HepG2 (cell line): ENCODE measurements around the gene RREB1. TPM values are rescaled to one million over a fixed set of nuclear protein-coding genes. Genes with fewer than 3 reads are reported as not detected.
A peak's percentile ranks its signal among the peaks of the same experiment; 100 is the strongest.

Experiments
- ARNT ChIP-seq: fragments of 450-650 bp; IDR thresholded peaks from 2 replicates; pipeline ENCODE4 v1.6.1; 2017
- ATF1 ChIP-seq: IDR thresholded peaks from 2 replicates; pipeline ENCODE4 v1.6.1; 2016; ENCODE audit warnings: mild to moderate bottlenecking, control low read depth
- ATF4 ChIP-seq, 2 experiments: fragments of 450-650 bp in 1 of 2; sonication (generic) in 1 of 2; formaldehyde crosslinking; IDR thresholded peaks; 2 replicates each; pipeline versions ENCODE4 v1.5.0 to v1.8.0; 2020 to 2022; ENCODE audit warnings: mild to moderate bottlenecking in 1 of 2, missing genetic modification reagents in 1 of 2
- STAG1 ChIP-seq: sonication (generic); formaldehyde crosslinking; IDR thresholded peaks from 2 replicates; pipeline ENCODE4 v1.4.0; 2020; ENCODE audit warnings: missing genetic modification reagents
- ZFP82 ChIP-seq: sonication (generic); formaldehyde crosslinking; IDR thresholded peaks from 2 replicates; pipeline ENCODE4 v1.5.1; 2020; ENCODE audit warnings: mild to moderate bottlenecking, missing genetic modification reagents, borderline replicate concordance
- ZNF572 ChIP-seq: sonication (generic); formaldehyde crosslinking; IDR thresholded peaks from 2 replicates; pipeline ENCODE4 v1.5.1; 2020; ENCODE audit warnings: mild to moderate bottlenecking, missing genetic modification reagents
- ZNF839 ChIP-seq: sonication (generic); formaldehyde crosslinking; IDR thresholded peaks from 2 replicates; pipeline ENCODE4 v1.4.0; 2020; ENCODE audit warnings: missing genetic modification reagents, mild to moderate bottlenecking, borderline replicate concordance
- polyA plus RNA-seq, 8 experiments: library from polyadenylated mRNA; depleted of rRNA in 3 of 8; stranded (reverse) in 7 of 8; unstranded in 1 of 8; fragments of >200 nt; fragmentation: Illumina TruSeq in 4 of 8; extraction: Trizol in 4 of 8; gene quantifications; 2 replicates each; pipeline versions ENCODE4 v1.2.1 to v1.2.3, GENCODE V29; 2011 to 2016; ENCODE audit warnings: low read depth in 4 of 8, missing spikeins in 1 of 8, mixed read lengths in 1 of 8; ENCODE audit not compliant: insufficient read depth in 1 of 8
- total RNA-seq, 5 experiments: library from RNA; depleted of rRNA; stranded (reverse); fragments of >200 nt; fragmentation: Illumina TruSeq; extraction: Trizol; gene quantifications; 2 replicates each; pipeline ENCODE4 v1.2.3, GENCODE V29; 2016; ENCODE audit warnings: low read depth in 1 of 5
- TF ChIP-seq, protein P1 (sequence below): sonication (generic); formaldehyde crosslinking; IDR thresholded peaks from one replicate; pipeline ENCODE4 v1.5.1; 2020; ENCODE audit warnings: mild to moderate bottlenecking, missing genetic modification reagents; ENCODE audit errors: not compliant biosample characterization
- TF ChIP-seq, protein P2 (sequence below): sonication (generic); formaldehyde crosslinking; conservative IDR thresholded peaks from 2 replicates; pipeline ENCODE4 v1.8.0; 2022; ENCODE audit warnings: missing genetic modification reagents
- TF ChIP-seq, protein P3 (sequence below): sonication (generic); formaldehyde crosslinking; IDR thresholded peaks from 2 replicates; pipeline ENCODE4 v1.5.1; 2020; ENCODE audit warnings: missing genetic modification reagents, mild to moderate bottlenecking, borderline replicate concordance
- TF ChIP-seq, protein P4 (sequence below): IDR thresholded peaks from 2 replicates; pipeline ENCODE4 v1.6.1; 2016

RREB1 gene
- total and polyA plus RNA-seq, 2 of the 13 experiments (the other 11 are each of a cell fraction or from before 2014, with no cell fraction given): 6.1 to 23.2 TPM

DNA sequence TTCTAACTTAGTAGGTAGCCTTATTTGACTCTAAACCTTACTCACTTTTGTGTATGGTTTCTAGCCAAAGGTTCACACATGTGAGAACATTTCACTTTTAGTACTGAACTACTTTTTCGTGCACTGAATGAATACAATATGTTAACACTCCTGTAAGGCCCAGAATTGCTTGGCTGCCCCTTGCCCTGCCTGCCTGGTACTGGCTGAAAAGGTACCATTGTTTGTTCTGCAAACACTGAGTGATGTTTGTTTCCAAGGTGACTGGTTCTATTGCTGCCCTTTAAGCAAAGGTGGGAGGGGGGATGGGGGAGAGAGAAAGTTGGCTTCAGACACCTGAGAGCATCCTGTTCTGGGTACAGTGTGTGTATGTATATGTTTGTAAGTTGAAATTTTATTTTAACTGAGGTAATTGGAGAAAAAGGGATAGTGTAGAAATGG lies 31.2 kb downstream of the RREB1 start (continued):
- TF ChIP-seq, protein P1, sequence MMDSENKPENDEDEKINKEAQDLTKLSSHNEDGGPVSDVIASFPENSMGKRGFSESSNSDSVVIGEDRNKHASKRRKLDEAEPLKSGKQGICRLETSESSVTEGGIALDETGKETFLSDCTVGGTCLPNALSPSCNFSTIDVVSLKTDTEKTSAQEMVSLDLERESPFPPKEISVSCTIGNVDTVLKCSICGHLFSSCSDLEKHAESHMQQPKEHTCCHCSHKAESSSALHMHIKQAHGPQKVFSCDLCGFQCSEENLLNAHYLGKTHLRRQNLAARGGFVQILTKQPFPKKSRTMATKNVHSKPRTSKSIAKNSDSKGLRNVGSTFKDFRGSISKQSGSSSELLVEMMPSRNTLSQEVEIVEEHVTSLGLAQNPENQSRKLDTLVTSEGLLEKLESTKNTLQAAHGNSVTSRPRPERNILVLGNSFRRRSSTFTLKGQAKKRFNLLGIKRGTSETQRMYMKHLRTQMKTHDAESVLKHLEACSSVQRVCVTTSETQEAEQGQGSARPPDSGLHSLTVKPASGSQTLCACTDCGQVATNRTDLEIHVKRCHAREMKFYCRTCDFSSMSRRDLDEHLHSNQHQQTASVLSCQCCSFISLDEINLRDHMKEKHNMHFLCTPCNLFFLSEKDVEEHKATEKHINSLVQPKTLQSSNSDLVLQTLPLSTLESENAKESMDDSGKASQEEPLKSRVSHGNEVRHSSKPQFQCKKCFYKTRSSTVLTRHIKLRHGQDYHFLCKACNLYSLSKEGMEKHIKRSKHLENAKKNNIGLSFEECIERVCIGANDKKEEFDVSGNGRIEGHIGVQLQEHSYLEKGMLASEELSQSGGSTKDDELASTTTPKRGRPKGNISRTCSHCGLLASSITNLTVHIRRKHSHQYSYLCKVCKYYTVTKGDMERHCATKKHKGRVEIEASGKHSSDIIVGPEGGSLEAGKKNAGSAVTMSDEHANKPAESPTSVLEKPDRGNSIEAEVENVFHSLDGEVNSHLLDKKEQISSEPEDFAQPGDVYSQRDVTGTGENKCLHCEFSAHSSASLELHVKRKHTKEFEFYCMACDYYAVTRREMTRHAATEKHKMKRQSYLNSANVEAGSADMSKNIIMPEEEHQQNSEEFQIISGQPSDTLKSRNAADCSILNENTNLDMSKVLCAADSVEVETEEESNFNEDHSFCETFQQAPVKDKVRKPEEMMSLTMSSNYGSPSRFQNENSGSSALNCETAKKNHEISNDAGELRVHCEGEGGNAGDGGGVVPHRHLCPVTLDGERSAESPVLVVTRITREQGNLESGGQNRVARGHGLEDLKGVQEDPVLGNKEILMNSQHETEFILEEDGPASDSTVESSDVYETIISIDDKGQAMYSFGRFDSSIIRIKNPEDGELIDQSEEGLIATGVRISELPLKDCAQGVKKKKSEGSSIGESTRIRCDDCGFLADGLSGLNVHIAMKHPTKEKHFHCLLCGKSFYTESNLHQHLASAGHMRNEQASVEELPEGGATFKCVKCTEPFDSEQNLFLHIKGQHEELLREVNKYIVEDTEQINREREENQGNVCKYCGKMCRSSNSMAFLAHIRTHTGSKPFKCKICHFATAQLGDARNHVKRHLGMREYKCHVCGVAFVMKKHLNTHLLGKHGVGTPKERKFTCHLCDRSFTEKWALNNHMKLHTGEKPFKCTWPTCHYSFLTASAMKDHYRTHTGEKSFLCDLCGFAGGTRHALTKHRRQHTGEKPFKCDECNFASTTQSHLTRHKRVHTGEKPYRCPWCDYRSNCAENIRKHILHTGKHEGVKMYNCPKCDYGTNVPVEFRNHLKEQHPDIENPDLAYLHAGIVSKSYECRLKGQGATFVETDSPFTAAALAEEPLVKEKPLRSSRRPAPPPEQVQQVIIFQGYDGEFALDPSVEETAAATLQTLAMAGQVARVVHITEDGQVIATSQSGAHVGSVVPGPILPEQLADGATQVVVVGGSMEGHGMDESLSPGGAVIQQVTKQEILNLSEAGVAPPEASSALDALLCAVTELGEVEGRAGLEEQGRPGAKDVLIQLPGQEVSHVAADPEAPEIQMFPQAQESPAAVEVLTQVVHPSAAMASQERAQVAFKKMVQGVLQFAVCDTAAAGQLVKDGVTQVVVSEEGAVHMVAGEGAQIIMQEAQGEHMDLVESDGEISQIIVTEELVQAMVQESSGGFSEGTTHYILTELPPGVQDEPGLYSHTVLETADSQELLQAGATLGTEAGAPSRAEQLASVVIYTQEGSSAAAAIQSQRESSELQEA (CRISPR knock-in tag): no peak
- TF ChIP-seq ATF1 (CRISPR knock-in tag): peak; percentile 41; the same call in 1 of the 2 replicates
- no peak for TF ChIP-seq ARNT
- TF ChIP-seq ATF4 (CRISPR knock-in tag; IDR thresholded peaks at IDR 0.05): peak in 1 of 2 experiments; percentile 51; a peak in 1 of 4 replicates
- TF ChIP-seq, protein P2, sequence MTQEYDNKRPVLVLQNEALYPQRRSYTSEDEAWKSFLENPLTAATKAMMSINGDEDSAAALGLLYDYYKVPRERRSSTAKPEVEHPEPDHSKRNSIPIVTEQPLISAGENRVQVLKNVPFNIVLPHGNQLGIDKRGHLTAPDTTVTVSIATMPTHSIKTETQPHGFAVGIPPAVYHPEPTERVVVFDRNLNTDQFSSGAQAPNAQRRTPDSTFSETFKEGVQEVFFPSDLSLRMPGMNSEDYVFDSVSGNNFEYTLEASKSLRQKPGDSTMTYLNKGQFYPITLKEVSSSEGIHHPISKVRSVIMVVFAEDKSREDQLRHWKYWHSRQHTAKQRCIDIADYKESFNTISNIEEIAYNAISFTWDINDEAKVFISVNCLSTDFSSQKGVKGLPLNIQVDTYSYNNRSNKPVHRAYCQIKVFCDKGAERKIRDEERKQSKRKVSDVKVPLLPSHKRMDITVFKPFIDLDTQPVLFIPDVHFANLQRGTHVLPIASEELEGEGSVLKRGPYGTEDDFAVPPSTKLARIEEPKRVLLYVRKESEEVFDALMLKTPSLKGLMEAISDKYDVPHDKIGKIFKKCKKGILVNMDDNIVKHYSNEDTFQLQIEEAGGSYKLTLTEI (CRISPR knock-in tag): no peak
- no peak for TF ChIP-seq ZFP82 (CRISPR knock-in tag)
- TF ChIP-seq, protein P3, sequence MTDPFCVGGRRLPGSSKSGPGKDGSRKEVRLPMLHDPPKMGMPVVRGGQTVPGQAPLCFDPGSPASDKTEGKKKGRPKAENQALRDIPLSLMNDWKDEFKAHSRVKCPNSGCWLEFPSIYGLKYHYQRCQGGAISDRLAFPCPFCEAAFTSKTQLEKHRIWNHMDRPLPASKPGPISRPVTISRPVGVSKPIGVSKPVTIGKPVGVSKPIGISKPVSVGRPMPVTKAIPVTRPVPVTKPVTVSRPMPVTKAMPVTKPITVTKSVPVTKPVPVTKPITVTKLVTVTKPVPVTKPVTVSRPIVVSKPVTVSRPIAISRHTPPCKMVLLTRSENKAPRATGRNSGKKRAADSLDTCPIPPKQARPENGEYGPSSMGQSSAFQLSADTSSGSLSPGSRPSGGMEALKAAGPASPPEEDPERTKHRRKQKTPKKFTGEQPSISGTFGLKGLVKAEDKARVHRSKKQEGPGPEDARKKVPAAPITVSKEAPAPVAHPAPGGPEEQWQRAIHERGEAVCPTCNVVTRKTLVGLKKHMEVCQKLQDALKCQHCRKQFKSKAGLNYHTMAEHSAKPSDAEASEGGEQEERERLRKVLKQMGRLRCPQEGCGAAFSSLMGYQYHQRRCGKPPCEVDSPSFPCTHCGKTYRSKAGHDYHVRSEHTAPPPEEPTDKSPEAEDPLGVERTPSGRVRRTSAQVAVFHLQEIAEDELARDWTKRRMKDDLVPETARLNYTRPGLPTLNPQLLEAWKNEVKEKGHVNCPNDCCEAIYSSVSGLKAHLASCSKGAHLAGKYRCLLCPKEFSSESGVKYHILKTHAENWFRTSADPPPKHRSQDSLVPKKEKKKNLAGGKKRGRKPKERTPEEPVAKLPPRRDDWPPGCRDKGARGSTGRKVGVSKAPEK (CRISPR knock-in tag): no peak
- TF ChIP-seq, protein P4, sequence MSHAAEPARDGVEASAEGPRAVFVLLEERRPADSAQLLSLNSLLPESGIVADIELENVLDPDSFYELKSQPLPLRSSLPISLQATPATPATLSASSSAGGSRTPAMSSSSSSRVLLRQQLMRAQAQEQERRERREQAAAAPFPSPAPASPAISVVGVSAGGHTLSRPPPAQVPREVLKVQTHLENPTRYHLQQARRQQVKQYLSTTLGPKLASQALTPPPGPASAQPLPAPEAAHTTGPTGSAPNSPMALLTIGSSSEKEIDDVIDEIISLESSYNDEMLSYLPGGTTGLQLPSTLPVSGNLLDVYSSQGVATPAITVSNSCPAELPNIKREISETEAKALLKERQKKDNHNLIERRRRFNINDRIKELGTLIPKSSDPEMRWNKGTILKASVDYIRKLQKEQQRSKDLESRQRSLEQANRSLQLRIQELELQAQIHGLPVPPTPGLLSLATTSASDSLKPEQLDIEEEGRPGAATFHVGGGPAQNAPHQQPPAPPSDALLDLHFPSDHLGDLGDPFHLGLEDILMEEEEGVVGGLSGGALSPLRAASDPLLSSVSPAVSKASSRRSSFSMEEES (CRISPR knock-in tag): 0 out of 2 replicates have a peak, but pooled peaks have one; percentile 21
- no peak for TF ChIP-seq ZNF572
- TF ChIP-seq ZNF839 (CRISPR knock-in tag): no peak
- peak; percentile 21; the same call in 1 of the 2 replicates for TF ChIP-seq STAG1 (CRISPR knock-in tag)
